CD1c-positive myeloid dendritic cell (primary cell): Measurements from ENCODE around the gene PIP4K2A.
"Not testable (repeated sequence)": the region's sequence is repeated elsewhere in the genome, so short reads cannot be mapped to it uniquely, and the experiment has no call there.

Source experiments
- DNase-seq: peaks from one replicate; pipeline ENCODE4 v3.0.0-alpha.2; 2016; ENCODE audit errors: extremely low spot score

Gene PIP4K2A

DNA sequence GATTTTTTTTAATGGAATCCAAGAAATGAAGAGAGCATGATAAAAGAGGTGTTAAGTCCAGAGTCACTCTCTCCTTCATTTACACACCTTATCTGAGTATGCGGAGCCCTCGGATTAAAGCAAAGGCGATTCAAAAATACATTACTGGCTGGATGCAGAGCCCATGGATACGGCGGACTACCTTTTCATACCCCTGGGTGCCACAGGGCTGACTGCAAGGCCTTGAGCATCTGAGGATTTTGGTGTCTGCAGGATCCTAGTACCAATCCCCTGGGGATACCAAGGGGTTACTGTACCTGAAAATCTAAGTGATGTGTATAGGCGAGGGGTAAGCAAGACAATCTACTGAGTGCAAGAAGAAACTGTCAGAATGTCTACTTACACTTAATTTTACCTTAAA lies 20.5 kb downstream of the PIP4K2A start:
- DNase-seq: no peak

- peak; percentile 61 for DNase-seq
Observed at GRCh38 chr10:22693371-22693784, 21.0 kb downstream of the PIP4K2A start.

DNA sequence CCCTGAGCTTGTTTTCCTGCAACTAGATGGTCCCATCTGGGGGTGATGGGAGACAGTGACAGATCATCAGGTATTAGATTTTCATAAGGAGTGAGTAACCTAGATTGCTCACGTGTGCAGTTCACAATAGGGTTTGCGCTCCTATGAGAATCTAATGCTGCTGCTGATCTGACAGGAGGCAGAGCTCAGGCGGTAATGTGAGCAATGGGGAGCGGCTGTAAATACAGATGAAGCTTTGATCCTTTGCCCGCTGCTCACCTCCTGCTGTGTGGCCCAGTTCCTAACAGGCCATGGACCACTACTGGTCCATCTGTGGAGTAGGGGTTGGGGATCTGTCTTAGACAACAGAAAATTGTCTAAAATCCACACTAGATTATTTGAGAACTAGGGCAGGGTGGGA lies 22.3 kb downstream of the PIP4K2A start:
- DNase-seq: not testable (repeated sequence)

DNA sequence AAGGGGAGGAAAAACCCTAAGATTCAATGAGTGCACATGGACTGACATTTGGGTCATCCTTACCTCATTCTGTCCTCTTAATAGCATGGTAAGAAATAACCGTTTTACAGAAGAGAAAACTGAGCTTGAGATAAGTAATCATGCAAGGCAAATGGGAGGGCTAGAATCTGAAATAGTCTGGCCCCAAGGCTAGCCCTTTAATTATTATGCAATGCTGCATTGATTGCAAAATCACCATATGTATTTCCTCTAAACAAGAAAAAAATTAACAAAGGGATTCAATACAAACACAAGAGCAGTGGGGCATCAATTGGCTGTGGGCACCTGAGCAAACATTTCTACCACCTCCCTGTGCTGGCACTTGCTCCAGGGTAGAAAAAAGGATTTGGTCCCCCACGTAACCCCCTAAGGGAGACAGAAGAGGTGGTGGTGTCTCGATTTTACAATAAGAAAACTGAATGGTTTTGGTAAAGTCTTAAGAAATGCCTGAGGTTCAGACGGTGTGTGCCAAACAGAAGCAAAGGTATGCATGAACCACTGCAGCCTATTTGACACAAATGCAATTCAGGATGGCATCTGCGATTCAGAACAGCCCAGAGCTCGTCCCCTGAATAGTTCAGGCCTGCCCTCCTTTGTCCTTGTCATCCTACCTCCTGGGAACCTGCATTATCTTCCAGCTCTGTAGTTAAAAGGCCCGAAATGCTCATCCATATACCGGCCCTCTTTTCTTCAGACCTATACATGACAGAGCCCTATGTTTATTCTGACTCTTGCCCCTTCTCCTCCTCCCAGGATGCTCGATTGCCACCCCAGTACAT lies 23.6 kb downstream of the PIP4K2A start:
- peak; percentile 67 for DNase-seq

GRCh38 chr10:22690158-22690557 lies 24.2 kb downstream of the PIP4K2A start:
- no peak for DNase-seq

GRCh38 chr10:22686347-22686746 lies 28.0 kb downstream of the PIP4K2A start:
- DNase-seq: no peak

DNA sequence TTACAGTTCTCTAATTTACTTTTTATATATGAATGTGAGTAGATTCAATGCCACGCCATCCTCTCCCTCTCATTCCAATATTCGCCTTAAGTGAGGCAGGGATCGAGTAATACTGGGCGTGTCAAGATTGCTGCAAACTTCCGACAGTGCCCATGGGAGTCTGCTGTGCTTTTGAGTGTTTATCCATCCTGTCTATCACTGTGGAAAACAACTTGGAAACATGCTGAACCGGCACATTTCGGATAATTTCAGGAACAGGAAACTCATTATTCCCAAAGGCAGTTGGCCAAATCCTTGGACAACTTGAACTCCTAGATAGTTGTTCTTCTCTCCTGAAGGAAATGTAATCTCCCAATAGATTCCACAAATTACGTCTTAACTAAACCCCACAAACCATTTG lies 28.5 kb downstream of the PIP4K2A start:
- no peak for DNase-seq

DNA sequence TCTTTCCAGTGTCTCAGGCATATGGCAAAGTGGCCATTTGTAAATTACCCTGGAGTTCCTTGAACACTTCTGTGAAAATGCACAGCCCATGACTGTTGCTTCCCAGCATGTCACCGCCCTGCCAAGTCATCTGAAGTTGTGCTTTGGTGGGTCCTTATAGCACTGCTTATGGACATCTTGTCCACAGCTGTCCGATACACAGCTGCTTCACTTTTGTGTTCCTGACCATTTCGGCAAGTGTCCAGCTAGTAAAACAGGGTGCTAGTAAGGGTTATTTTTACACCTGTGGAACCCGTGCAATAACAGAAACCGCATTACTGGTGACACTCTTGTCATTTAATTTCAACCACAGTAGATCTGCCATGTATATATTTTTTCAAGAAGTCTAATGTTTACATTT lies 29.7 kb downstream of the PIP4K2A start:
- no peak for DNase-seq

- DNase-seq: no peak
Observed at GRCh38 chr10:22683140-22683389, 31.3 kb downstream of the PIP4K2A start.

GRCh38 chr10:22682237-22683139 lies 31.9 kb downstream of the PIP4K2A start:
- DNase-seq: peak; percentile 45

DNA sequence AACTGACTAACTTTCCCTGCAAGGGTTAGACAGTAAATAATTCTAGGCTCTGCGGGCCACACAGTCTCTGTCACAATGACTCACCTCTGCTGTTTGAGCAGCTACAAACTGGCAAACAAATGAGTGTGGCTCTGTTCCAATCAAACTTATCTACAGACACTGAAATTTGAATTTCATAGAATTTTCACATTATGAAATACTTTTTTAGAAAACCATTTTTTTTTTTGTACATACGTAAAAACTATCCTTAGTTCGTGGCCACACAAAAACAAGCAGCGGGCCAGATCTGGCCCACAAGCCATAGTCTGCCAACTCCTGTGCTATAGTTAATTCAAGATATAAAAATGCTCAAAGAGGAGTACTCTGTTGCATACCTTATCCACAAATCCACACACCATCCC lies 32.6 kb downstream of the PIP4K2A start:
- DNase-seq: peak; percentile 32

DNA sequence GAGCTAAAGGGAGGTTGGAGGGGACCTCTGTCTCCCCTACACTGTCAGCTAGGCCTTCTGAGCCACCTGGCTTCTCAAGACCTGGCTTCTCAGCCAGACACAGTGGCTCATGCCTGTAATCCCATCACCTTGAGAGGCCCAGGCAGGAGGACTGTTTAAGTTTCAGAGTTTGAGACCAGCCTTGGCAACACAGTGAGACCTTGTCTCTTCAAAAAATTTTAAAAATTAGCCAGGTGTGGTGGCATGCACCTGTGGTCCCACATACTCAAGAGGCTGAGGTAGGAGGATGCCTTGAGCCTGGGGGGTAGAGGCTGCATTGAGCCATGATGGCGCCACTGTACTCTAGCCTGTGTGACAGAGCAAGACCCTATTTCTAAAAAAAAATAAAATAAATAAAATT lies 33.1 kb downstream of the PIP4K2A start:
- DNase-seq: no peak

GRCh38 chr10:22679608-22680007 lies 34.8 kb downstream of the PIP4K2A start:
- no peak for DNase-seq

- no peak for DNase-seq
Observed at GRCh38 chr10:22677333-22677732, 37.0 kb downstream of the PIP4K2A start.

GRCh38 chr10:22676435-22676834 lies 37.9 kb downstream of the PIP4K2A start:
- no peak for DNase-seq

DNA sequence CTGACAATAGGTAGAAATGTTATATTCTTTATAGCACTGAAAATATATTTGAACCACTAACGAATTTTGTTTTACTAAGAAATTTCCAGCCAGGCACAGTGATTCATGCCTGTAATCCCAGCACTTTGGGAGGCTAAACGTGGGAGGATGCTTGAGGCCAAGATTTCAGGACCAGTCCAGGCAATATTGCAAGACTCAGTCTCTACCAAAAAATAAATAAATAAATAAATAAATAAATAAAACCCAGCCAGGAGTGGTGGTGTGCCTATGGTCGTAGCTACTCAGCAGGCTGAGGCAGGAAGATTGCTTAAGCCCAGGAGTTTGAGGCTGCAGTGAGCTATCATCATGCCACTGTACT lies 39.8 kb downstream of the PIP4K2A start:
- no peak for DNase-seq

DNA sequence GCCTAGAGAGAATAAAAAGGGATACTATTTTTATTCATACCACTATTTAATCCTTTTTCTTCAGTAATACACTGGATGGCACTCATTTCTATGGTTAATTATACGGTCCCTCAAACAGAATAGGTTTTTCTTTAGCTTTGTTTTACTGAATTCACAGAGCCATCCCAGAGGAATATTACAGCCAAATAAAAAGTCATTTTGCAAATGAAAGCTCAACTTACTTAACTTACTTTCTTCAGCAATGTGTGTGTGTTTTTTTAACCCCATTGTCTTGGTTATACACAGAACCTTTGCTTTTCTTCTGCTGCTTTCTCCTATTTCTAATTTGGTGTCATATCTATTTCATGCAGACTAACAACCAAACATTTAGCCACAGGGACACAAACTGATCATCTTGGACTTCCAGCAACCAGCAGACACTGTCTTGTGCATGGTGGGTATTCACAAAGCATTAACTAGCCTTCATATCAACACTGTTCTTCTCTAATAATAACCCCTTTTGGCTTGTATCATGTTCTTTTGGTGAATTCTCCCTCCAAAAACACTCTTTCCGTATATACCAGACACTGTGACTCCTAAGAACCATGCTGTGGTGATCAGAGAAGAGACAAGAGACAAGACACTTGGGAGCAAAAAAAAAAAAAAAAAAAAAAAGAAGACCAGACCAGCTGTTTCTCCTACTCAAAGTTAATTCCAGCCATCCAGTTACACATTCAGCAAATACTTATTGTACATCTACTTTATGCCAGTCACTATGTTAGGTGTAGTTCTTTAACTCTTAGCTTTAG lies 40.4 kb downstream of the PIP4K2A start:
- DNase-seq: no peak

- no peak for DNase-seq
Observed at GRCh38 chr10:22673091-22673392, 41.3 kb downstream of the PIP4K2A start.

GRCh38 chr10:22672319-22673090 lies 41.9 kb downstream of the PIP4K2A start:
- DNase-seq: no peak

DNA sequence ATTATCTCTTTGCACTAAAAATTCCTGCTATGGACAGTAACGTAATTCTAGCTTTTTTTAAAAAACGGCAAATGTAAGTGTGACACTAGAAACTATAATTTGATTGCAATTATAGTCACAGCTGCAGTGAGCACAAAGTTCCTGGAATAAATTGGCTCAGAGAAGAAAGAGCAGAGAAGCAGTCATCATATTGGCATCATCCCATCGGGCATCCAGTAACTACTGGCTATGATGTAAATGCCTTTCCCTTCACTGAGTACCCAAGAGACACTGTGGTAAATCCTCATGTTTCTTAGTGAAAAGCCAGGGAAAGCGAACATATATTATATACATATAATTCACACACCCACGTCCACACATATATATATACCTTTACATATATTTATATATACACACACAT lies 43.6 kb downstream of the PIP4K2A start:
- no peak for DNase-seq

- no peak for DNase-seq
Observed at GRCh38 chr10:22669163-22669711, 45.1 kb downstream of the PIP4K2A start.

- DNase-seq: no peak
Observed at GRCh38 chr10:22667093-22667480, 47.3 kb downstream of the PIP4K2A start.
